Measurements from ENCODE around the gene KRT2.

The KRT2 gene

DNA sequence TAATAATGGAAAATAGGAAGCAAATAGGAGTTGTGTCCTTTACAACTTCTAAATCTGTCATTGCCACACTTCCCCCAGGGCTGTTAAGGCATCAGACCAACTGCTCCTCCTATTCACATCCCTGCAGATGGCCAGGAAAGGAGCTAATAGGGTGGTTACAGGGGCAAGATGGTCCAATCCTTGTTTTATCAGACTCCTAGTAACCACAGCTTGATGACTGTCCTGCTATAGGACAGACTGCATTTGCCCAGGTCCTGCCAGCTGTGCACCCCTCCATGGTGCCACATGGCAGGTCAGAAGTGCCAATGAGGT is 10.9 kb upstream of the KRT2 start:
- Histone ChIP-seq H3K4ac (ENCODE audit: low read depth in 1 of 2, low read length in 2 of 2) (no peak overlapping the region), H3K4me2 (ENCODE audit: low read length, poor library complexity, severe bottlenecking) (no peak overlapping the region), H3K9ac (ENCODE audit: low read length) (no peak overlapping the region), H3K9me3 (ENCODE audit: control insufficient read depth, low read length) (no peaks in the 10 kb centered on the region), H3K79me1 (replicated peaks; ENCODE audit: low read length, poor library complexity, severe bottlenecking) (no peaks in the 10 kb centered on the region), H3K14ac (ENCODE audit: low read length in 2 of 2) (no peak overlapping the region), H3K27me3 (ENCODE audit: control insufficient read depth in 1 of 2, insufficient read depth in 1 of 2, low read length in 2 of 2) (peaks cover 27 to 87% of the 10 kb centered on the region in 2 experiments), H3K27ac (ENCODE audit: low read length, poor library complexity, severe bottlenecking) (no peak overlapping the region), H3K18ac (ENCODE audit: low read depth in 1 of 2, low read length in 2 of 2) (no peak overlapping the region), H4K8ac (ENCODE audit: low read length) (no peak overlapping the region), H3K23ac (ENCODE audit: low read length in 2 of 2) (no peak overlapping the region), H2BK120ac (ENCODE audit: low read depth, low read length) (no peak overlapping the region), H2BK5ac (ENCODE audit: low read depth, low read length, poor library complexity, severe bottlenecking) (no peak overlapping the region), H2BK12ac (ENCODE audit: low read length in 2 of 2) (no peak overlapping the region), H2AK5ac (ENCODE audit: low read length, severe bottlenecking) (no peak overlapping the region), H4K91ac (ENCODE audit: low read length) (no peak overlapping the region), H2BK15ac (ENCODE audit: low read depth, poor library complexity, severe bottlenecking) (no peak overlapping the region), H2AFZ (ENCODE audit: low read depth, low read length) (no peak overlapping the region), H3K4me1 (ENCODE audit: control insufficient read depth, insufficient read depth, low read depth, low read length) (no peaks in the 10 kb centered on the region), H3K4me3 (ENCODE audit: insufficient read depth in 1 of 2, low read depth in 1 of 2, low read length in 2 of 2) (no peak overlapping the region), H3K36me3 (ENCODE audit: control insufficient read depth in 1 of 2, insufficient read depth in 2 of 2, low read depth in 1 of 2, low read length in 2 of 2) (no peaks in the 10 kb centered on the region)
- DNase-seq = no peak

DNA sequence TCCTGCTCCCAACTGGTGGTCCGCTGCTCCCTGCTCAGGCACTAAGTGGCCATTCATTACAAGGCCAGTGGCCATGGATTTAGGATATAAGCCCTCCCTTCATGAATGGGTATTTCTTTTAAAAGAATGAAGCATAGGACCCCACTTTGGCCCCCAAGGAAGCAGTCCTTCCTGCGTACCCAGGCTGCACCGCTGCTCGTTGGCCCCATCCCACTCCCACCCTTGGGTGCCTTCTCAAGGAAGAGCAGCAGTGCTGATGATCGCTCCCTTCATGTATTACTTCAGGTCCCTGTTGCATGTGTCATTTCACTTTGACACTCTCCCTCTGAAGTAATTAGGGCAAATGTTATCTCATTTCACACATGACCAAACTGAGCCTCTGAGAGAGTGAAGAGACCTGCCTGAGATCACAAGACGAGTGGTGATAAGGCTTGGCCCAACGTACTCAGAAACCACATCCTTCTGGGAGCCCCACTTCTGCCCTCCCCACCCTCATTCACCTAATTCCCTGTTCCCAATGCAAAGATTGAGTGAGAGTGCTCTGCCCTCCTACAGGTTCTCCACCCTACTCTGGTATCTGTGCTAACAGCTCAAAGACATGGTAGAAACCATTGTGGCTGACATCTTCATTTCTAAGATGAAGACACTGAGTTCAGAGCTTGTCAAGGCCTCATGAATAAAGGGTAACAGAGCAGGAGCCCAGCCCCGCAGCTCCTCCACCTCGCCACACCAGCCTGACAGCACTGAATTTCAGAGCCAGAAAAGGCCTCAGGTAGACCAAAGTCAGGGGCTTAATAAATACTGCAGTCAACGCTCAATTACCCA is 10.3 kb upstream of the KRT2 start:
- no peak overlapping the region for H3K4ac ChIP-seq (ENCODE audit: low read depth in 1 of 2, low read length in 2 of 2)
- WGBS = 60% methylated on average over 10 of the region's 10 CpGs

DNA sequence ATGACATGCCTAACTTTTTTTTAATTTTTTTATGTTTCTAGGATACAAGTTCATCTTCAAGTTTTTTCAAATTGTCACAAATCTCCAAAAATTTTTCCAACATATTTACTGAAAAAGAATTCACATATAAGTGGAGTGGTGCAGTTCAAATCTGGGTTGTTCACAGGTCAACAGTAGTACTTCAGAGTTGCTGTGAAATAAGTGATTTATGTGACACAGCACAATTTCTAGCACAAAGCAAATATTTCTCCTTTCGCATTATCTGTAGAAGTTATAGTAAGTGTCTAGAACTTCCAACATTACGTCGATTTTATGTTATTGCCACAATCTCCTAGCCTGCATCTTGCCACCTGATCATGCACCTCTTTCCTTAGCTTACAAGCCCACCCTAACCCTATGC is 9.7 kb upstream of the KRT2 start:
- no peak for DNase-seq
- Histone ChIP-seq H2AK5ac (ENCODE audit: low read length, severe bottlenecking) (no peak overlapping the region), H3K27me3 (ENCODE audit: control insufficient read depth in 1 of 2, insufficient read depth in 1 of 2, low read length in 2 of 2) (peaks cover 30 to 92% of the 10 kb centered on the region in 2 experiments), H2BK120ac (ENCODE audit: low read depth, low read length) (no peak overlapping the region), H3K79me1 (replicated peaks; ENCODE audit: low read length, poor library complexity, severe bottlenecking) (no peaks in the 10 kb centered on the region), H2BK12ac (ENCODE audit: low read length in 2 of 2) (no peak overlapping the region), H3K18ac (ENCODE audit: low read depth in 1 of 2, low read length in 2 of 2) (no peak overlapping the region), H3K4me1 (ENCODE audit: control insufficient read depth, insufficient read depth, low read depth, low read length) (no peaks in the 10 kb centered on the region), H2AFZ (ENCODE audit: low read depth, low read length) (no peak overlapping the region), H2BK15ac (ENCODE audit: low read depth, poor library complexity, severe bottlenecking) (no peak overlapping the region), H3K36me3 (ENCODE audit: control insufficient read depth in 1 of 2, insufficient read depth in 2 of 2, low read depth in 1 of 2, low read length in 2 of 2) (no peaks in the 10 kb centered on the region), H3K4me2 (ENCODE audit: low read length, poor library complexity, severe bottlenecking) (no peak overlapping the region), H3K4ac (ENCODE audit: low read depth in 1 of 2, low read length in 2 of 2) (no peak overlapping the region), H3K9ac (ENCODE audit: low read length) (no peak overlapping the region), H3K14ac (ENCODE audit: low read length in 2 of 2) (no peak overlapping the region), H3K9me3 (ENCODE audit: control insufficient read depth, low read length) (no peaks in the 10 kb centered on the region), H3K23ac (ENCODE audit: low read length in 2 of 2) (no peak overlapping the region), H2BK5ac (ENCODE audit: low read depth, low read length, poor library complexity, severe bottlenecking) (no peak overlapping the region), H3K4me3 (ENCODE audit: insufficient read depth in 1 of 2, low read depth in 1 of 2, low read length in 2 of 2) (no peak overlapping the region), H4K91ac (ENCODE audit: low read length) (no peak overlapping the region), H3K27ac (ENCODE audit: low read length, poor library complexity, severe bottlenecking) (no peak overlapping the region), H4K8ac (ENCODE audit: low read length) (no peak overlapping the region)
- 87% methylated on average over 3 of the region's 3 CpGs for WGBS

More for the DNA sequence above, 10.3 kb upstream of the KRT2 start:
- H3K27me3 ChIP-seq (ENCODE audit: control insufficient read depth in 1 of 2, insufficient read depth in 1 of 2, low read length in 2 of 2) = peaks cover 30 to 89% of the 10 kb centered on the region in 2 experiments
- no peak overlapping the region for H2AK5ac ChIP-seq (ENCODE audit: low read length, severe bottlenecking)
- no peak overlapping the region for H3K9ac ChIP-seq (ENCODE audit: low read length)
- no peak overlapping the region for H4K91ac ChIP-seq (ENCODE audit: low read length)
- H3K27ac ChIP-seq (ENCODE audit: low read length, poor library complexity, severe bottlenecking) = no peak overlapping the region
- H3K4me1 ChIP-seq (ENCODE audit: control insufficient read depth, insufficient read depth, low read depth, low read length) = no peaks in the 10 kb centered on the region
- no peak overlapping the region for H3K18ac ChIP-seq (ENCODE audit: low read depth in 1 of 2, low read length in 2 of 2)
- no peaks in the 10 kb centered on the region for H3K79me1 ChIP-seq (replicated peaks; ENCODE audit: low read length, poor library complexity, severe bottlenecking)
- H3K4me3 ChIP-seq (ENCODE audit: insufficient read depth in 1 of 2, low read depth in 1 of 2, low read length in 2 of 2) = no peak overlapping the region
- H3K9me3 ChIP-seq (ENCODE audit: control insufficient read depth, low read length) = no peaks in the 10 kb centered on the region
- H3K23ac ChIP-seq (ENCODE audit: low read length in 2 of 2) = no peak overlapping the region
- H2BK120ac ChIP-seq (ENCODE audit: low read depth, low read length) = no peak overlapping the region
- H2BK15ac ChIP-seq (ENCODE audit: low read depth, poor library complexity, severe bottlenecking) = no peak overlapping the region
- no peak overlapping the region for H3K4me2 ChIP-seq (ENCODE audit: low read length, poor library complexity, severe bottlenecking)
- H2AFZ ChIP-seq (ENCODE audit: low read depth, low read length) = no peak overlapping the region
- H2BK5ac ChIP-seq (ENCODE audit: low read depth, low read length, poor library complexity, severe bottlenecking) = no peak overlapping the region
- no peak overlapping the region for H3K14ac ChIP-seq (ENCODE audit: low read length in 2 of 2)
- no peak overlapping the region for H2BK12ac ChIP-seq (ENCODE audit: low read length in 2 of 2)
- H3K36me3 ChIP-seq (ENCODE audit: control insufficient read depth in 1 of 2, insufficient read depth in 2 of 2, low read depth in 1 of 2, low read length in 2 of 2) = no peaks in the 10 kb centered on the region
- no peak for DNase-seq
- H4K8ac ChIP-seq (ENCODE audit: low read length) = no peak overlapping the region

DNA sequence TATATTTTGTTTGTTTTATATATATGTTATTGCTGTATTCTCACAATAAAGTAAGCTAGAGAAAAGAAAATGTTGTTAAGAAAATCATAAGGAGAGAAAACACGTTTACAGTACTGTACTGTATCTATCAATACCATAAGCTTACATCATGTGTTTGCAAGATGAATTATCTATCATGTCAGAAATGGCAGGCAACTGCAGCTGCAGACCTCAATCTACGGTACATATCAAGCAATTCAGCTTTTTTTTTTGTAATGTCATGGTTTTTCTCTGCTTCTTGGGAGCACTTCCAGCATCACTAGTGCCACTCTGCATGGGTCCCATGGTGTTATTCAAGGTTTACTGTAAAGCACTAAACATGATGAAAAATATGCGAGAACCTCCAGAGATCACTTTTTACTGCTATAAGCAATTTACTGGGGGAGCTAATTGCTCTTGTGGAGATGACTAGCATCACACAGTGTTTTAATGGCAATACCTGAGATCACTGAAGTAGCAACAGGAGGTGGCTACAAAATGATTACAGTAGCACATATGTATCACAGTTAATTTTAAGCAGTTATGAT is 9.0 kb upstream of the KRT2 start:
- Histone ChIP-seq H3K4me1 (ENCODE audit: control insufficient read depth, insufficient read depth, low read depth, low read length) (no peaks in the 10 kb centered on the region), H2AFZ (ENCODE audit: low read depth, low read length) (no peak overlapping the region), H4K91ac (ENCODE audit: low read length) (no peak overlapping the region), H2BK120ac (ENCODE audit: low read depth, low read length) (no peak overlapping the region), H3K9ac (ENCODE audit: low read length) (no peak overlapping the region), H3K27me3 (ENCODE audit: control insufficient read depth in 1 of 2, insufficient read depth in 1 of 2, low read length in 2 of 2) (peaks cover 25 to 92% of the 10 kb centered on the region in 2 experiments), H4K8ac (ENCODE audit: low read length) (no peak overlapping the region), H3K4me2 (ENCODE audit: low read length, poor library complexity, severe bottlenecking) (no peak overlapping the region), H2BK12ac (ENCODE audit: low read length in 2 of 2) (no peak overlapping the region), H3K9me3 (ENCODE audit: control insufficient read depth, low read length) (no peaks in the 10 kb centered on the region), H2AK5ac (ENCODE audit: low read length, severe bottlenecking) (no peak overlapping the region), H3K27ac (ENCODE audit: low read length, poor library complexity, severe bottlenecking) (no peak overlapping the region), H2BK15ac (ENCODE audit: low read depth, poor library complexity, severe bottlenecking) (no peak overlapping the region), H3K14ac (ENCODE audit: low read length in 2 of 2) (no peak overlapping the region), H3K23ac (ENCODE audit: low read length in 2 of 2) (no peak overlapping the region), H3K4ac (ENCODE audit: low read depth in 1 of 2, low read length in 2 of 2) (no peak overlapping the region), H3K79me1 (replicated peaks; ENCODE audit: low read length, poor library complexity, severe bottlenecking) (no peaks in the 10 kb centered on the region), H3K4me3 (ENCODE audit: insufficient read depth in 1 of 2, low read depth in 1 of 2, low read length in 2 of 2) (no peak overlapping the region), H3K36me3 (ENCODE audit: control insufficient read depth in 1 of 2, insufficient read depth in 2 of 2, low read depth in 1 of 2, low read length in 2 of 2) (no peaks in the 10 kb centered on the region), H3K18ac (ENCODE audit: low read depth in 1 of 2, low read length in 2 of 2) (no peak overlapping the region), H2BK5ac (ENCODE audit: low read depth, low read length, poor library complexity, severe bottlenecking) (no peak overlapping the region)
- WGBS = 97% methylated on average over 2 of the region's 3 CpGs
- DNase-seq = no peak

Data from mesenchymal stem cell (in vitro differentiated cells and primary cell).